GM12873 (cell line): ENCODE data around the gene MYH9.

Source experiments
- TF ChIP-seq, protein P1 (sequence below): IDR thresholded peaks from 2 replicates; pipeline ENCODE4 v1.5.1; 2012; ENCODE audit warnings: low read depth, mild to moderate bottlenecking, moderate library complexity, low read length, control low read depth; ENCODE audit not compliant: insufficient read depth; ENCODE audit errors: missing control alignments

The MYH9 gene

GRCh38 chr22:36233796-36234195 lies 154.0 kb downstream of the MYH9 start:
- TF ChIP-seq, protein P1, sequence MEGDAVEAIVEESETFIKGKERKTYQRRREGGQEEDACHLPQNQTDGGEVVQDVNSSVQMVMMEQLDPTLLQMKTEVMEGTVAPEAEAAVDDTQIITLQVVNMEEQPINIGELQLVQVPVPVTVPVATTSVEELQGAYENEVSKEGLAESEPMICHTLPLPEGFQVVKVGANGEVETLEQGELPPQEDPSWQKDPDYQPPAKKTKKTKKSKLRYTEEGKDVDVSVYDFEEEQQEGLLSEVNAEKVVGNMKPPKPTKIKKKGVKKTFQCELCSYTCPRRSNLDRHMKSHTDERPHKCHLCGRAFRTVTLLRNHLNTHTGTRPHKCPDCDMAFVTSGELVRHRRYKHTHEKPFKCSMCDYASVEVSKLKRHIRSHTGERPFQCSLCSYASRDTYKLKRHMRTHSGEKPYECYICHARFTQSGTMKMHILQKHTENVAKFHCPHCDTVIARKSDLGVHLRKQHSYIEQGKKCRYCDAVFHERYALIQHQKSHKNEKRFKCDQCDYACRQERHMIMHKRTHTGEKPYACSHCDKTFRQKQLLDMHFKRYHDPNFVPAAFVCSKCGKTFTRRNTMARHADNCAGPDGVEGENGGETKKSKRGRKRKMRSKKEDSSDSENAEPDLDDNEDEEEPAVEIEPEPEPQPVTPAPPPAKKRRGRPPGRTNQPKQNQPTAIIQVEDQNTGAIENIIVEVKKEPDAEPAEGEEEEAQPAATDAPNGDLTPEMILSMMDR: no peak

DNA sequence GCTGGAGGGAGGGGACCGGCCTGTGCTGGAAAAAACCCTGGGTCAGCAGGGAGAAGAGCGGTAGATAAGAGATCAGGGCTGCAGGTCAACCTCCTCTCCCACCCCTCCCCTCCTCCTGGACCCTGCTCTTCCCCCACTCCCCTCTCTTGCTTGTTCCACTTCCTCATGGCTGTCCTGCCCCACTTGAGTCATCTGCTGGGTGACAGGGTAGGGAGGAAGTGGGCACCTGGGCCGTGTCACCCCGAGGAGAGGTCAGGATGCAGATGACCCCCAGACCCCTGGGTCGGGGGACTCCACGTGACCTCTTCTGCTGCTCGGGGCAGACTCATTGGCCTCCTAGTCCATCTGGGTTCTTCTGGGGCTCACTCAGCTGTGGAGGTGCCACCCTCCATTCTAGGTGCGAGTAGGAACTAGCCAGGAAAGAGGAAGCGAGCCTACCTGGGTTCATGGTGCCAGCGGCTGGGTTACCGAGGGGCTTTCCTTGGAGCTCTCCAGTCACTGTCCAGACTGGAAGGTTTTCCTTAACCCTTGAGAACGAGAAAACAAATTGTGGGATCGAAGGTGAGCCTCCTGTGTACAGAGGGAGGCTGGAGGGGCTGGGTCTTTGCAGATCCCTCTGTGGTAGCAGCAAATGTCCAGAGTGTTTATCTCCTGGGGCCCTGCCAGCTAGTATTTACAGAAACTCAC lies 154.9 kb downstream of the MYH9 start:
- TF ChIP-seq, protein P1: no peak
